GM19397 (cell line): ENCODE measurements around the gene HSD11B1.

Source experiments
- ATAC-seq: cut with Tn5 transposase; IDR thresholded peaks from one replicate; pipeline ENCODE4 v1.9.1; 2021; ENCODE audit warnings: mild to moderate bottlenecking, moderate library complexity; ENCODE audit not compliant: unreplicated experiment

The HSD11B1 gene

GRCh38 chr1:209751627-209752231, 47.1 kb downstream of the HSD11B1 start:
- peak; percentile 36 for ATAC-seq

DNA sequence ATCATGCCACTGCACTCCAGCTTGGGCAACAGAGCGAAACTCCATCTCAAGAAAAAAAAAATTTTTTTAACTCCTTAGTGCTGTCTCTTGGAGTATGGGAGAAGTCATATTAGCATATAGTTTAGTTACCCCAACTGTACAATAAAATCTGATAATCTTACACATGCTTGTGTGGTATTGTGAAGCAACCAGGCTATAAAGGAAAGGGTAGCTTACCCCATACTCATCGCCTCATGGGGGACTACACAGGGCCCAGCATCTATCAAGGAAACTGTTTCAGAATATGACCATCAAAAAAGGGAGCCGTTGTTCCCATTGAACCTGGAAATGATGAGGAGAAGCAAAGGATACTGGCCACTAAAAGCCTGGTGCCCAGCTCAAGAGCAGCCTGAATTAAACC, 48.2 kb downstream of the HSD11B1 start:
- ATAC-seq: no peak

DNA sequence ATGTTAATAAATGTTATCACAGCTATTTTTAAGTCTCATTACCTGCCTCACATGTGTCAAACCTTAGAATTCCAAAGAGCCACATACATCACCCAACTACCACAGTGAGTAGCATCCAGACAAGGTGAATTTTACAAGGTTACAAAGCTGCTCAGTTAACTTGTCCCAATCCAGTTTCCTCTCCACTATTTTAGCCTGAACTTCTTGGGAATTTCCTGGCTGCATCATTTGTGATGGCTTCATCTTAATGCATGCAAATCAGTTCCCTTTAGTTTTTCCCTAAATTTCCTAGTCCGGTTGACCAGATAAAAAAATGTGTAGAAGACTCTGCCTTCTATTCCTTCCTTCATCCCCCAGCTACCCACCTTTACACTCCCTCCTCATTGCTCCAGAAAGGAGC, 50.6 kb downstream of the HSD11B1 start:
- no peak for ATAC-seq

- peak; percentile 78 for ATAC-seq
Observed at GRCh38 chr1:209755926-209756614, 51.4 kb downstream of the HSD11B1 start, which contains the start of gene TRAF3IP3. Gene TRAF3IP3, plus strand, starts transcription at chr1:209756053. Its CDS starts 3,987 bp downstream, at chr1:209760040.

DNA sequence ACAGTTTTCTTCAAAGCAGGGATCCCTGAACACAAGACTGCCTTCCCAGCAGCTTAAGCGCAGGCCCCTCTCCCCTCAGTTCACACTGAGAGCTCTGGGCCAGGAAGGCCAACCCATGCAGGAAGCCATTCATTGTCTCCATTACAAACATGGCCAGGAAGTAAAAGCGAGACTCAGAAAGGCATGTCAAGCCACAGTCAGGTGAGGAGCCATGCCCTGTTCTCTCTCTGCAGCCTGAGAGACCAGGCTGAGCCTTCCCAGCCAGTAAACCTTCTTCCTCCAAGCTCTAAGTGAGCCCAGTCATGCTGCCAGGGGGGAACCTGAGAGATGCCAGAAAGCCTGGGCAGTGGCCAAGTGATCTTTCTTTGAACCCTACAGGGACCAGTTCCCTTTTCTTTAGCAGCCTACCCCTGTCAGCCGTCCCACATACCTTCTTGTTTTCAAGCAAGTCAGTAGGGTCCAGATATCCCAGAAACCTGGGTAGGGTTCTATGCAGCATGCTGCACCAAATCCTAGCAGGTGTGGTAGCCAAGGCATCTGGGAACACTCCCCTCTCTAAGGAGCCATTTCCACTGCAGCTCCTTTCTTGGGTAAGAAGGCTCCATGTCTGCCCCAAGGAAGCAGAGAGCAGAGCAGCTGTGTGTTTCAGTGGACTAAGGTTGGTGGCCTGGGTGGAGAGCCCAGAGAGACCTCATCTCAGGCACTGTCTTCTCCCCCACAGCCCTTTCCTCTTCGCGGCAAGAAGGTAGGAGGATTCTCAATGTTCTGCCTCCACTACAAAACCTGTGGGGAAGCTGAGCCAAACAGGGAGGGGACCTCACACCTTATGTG, 52.2 kb downstream of the HSD11B1 start:
- peak; percentile 33 for ATAC-seq

GRCh38 chr1:209758400-209758799, 53.8 kb downstream of the HSD11B1 start:
- no peak for ATAC-seq

- no peak for ATAC-seq
Observed at GRCh38 chr1:209759829-209760359, 55.2 kb downstream of the HSD11B1 start.

DNA sequence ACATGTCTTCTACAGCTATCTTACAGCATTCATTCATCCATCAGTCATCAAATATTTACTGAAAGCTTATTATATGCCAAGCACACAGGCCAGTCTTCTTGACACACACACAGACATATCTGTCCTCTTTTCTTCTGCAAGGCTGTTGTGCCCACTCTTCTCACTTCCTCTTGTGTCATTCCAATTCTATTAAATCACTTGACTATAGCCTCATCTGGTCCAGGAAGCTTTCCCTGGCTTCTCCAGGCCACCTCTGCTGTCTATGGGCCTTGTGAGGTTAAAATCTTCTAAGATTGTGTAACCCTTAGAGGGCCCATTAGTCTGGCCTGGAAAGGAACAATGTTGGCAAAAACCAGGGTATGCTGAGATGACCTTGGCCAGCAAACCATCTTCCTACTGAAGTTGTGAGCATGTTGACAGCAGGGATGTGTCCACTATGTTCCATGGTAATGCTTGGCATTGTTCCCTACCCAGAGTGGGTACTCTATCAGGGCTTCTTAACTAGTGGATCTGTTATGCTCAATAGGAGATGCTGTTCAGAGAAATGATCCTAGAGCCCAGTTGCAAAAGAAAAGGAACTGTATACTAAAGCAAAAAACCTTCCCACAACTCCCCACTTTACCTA, 56.5 kb downstream of the HSD11B1 start:
- ATAC-seq: no peak

- ATAC-seq: no peak
Observed at GRCh38 chr1:209766051-209766450, 61.4 kb downstream of the HSD11B1 start.

DNA sequence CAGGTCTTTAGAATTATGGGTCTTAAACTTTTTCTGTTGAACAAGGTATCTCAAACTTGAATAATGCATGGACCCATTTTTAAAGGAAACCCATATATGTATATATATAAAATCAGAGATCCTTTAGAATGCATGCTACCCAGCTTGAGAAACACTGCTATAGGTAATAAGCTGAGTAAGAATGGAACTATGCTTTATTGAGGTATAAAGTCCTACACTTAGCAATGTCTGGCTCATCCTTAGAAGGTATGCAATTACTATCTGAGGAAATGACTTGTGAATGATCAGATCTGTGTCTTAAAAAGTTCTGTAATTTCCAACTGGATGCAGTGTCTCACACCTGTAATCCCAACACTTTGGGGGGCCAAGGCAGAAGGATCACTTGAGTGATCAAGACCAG, 62.5 kb downstream of the HSD11B1 start:
- ATAC-seq: no peak

DNA sequence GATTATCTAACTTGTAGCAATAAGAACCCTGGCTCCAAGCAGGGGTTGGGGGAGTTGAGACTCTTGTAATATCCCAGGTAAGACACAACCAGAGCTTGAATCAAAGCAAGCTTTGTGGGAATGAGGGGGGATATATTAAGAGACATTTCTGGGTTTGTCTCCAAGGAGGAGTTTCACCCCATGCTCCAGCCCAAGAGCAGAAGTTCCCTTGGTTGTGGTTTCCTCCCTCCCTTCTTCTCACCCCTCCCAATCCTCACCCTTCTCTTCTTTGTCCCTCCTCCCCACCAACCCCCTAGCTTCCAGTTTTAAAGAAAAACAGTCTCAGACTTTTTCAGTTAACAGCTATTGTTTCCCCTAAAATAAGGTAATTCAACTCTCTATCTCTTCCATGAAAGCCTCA, 63.1 kb downstream of the HSD11B1 start:
- no peak for ATAC-seq

GRCh38 chr1:209768354-209768774, 63.7 kb downstream of the HSD11B1 start:
- ATAC-seq: peak; percentile 78

- ATAC-seq: peak; percentile 69
Observed at GRCh38 chr1:209769171-209769904, 64.7 kb downstream of the HSD11B1 start.

GRCh38 chr1:209769971-209770370, 65.3 kb downstream of the HSD11B1 start:
- ATAC-seq: no peak

DNA sequence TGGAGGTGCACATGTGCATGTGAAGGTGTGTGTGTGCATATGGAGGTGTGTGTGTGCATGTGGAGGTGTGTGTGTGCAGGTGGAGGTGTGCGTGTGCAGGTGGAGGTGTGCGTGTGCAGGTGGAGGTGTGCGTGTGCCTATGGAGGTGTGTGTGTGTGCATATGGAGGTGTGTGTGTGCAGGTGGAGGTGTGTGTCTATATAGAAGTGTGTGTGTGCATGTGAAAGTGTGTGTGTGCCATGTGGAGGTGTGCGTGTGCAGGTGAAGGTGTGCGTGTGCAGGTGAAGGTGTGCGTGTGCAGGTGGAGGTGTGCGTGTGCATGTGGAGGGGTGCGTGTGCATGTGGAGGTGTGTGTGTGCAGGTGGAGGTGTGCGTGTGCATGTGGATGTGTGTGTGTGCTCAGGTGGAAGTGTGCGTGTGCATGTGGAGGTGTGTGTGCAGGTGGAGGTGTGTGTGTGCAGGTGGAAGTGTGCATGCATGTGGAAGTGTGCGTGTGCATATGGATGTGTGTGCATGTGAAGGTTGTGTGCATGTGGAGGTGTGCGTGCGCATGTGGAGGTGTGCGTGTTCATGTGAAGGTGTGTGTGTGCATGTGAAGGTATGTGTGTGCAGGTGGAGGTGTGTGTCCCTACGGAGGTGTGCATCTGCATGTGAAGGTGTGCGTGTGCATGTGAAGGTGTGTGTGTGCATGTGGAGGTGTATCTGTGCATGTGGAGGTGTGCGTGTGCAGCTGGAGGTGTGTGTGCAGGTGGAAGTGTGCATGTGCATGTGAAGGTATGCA, 66.2 kb downstream of the HSD11B1 start:
- no peak for ATAC-seq

- no peak for ATAC-seq
Observed at GRCh38 chr1:209772126-209772525, 67.5 kb downstream of the HSD11B1 start.

DNA sequence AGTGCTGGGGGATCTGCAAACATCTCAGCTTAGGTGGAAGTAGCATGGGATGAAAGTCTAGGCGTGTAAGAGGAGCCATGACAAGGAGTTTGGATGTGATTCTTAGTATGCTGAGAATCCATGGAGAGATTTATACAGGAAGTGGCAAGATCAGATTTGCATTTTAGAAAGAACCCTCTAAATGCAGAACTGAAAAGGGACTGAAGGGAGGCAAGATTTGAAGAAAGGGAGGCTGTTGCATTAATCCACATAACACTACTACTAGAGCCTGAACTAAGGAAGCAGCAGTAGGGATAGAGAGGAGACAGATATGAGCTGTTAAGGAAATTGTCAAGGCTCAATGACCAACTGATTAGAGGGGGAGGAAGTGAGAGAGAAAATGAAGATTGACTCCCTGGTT, 69.9 kb downstream of the HSD11B1 start:
- peak; percentile 56 for ATAC-seq

DNA sequence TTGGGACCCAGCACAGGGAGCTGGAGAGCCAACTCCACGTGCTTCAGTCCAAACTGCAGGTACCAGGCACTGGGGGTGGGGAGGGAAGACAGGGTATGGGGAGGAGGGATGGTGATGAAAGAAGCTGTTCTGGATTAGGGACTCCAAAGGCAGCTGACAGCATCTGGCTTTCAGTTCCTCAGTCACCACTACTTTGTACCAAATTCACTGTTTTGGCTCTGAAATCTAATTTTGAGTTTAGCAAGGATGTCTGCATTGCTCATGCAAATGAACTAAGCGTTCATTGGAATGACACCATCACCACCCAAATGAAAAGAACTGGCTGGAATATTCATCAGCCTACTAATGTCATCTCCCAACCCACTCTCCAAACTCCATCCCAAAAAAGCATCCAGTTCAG, 71.0 kb downstream of the HSD11B1 start:
- ATAC-seq: no peak

GRCh38 chr1:209777587-209777986, 72.9 kb downstream of the HSD11B1 start:
- ATAC-seq: no peak

GRCh38 chr1:209778102-209778501, 73.5 kb downstream of the HSD11B1 start:
- ATAC-seq: no peak
